SU-DHL-6 (cell line): ENCODE measurements around the gene SOSTDC1.

Source experiments
- H2AFZ ChIP-seq: fragments of 200-600 bp; sonication (generic); 2 replicates; pipeline ENCODE4 v1.6.1; 2014; ENCODE audit warnings: low read depth, mild to moderate bottlenecking, moderate library complexity, mixed read lengths, antibody characterized with exemption, low read length; ENCODE audit not compliant: severe bottlenecking
- H3F3A ChIP-seq: fragments of 200-600 bp; shearing (Covaris generic); 2 replicates; pipeline ENCODE4 v1.6.0; 2016; ENCODE audit warnings: antibody characterized with exemption, mild to moderate bottlenecking; ENCODE audit not compliant: insufficient read depth
- H3K27ac ChIP-seq: fragments of 200-600 bp; sonication (generic); 2 replicates; pipeline ENCODE4 v1.5.1; 2016; ENCODE audit warnings: low read depth, mild to moderate bottlenecking, low read length, moderate library complexity, mixed read lengths
- H3K27me3 ChIP-seq: fragments of 200-600 bp; sonication (generic), shearing (Covaris generic); 2 replicates; pipeline ENCODE4 v1.6.0; 2014; ENCODE audit warnings: mild to moderate bottlenecking, low read length
- H3K36me3 ChIP-seq: fragments of 200-600 bp; sonication (generic); 2 replicates; pipeline ENCODE4 v1.6.1; 2014; ENCODE audit warnings: mild to moderate bottlenecking, low read length, mixed read lengths
- H3K4me2 ChIP-seq: fragments of 300-600, 200-600 bp; shearing (Covaris generic), sonication (generic); 2 replicates; pipeline ENCODE4 v1.6.0; 2014; ENCODE audit warnings: low read length, low read depth, mild to moderate bottlenecking; ENCODE audit not compliant: poor library complexity, severe bottlenecking
- H3K4me3 ChIP-seq: fragments of 200-600 bp; sonication (generic); 2 replicates; pipeline ENCODE4 v1.5.1; 2014; ENCODE audit warnings: antibody characterized with exemption, low read length, mild to moderate bottlenecking, mixed read lengths; ENCODE audit not compliant: insufficient read depth, poor library complexity, severe bottlenecking
- H3K79me2 ChIP-seq: fragments of 200-600 bp; sonication (generic); 2 replicates; pipeline ENCODE4 v1.6.1; 2014; ENCODE audit warnings: mild to moderate bottlenecking, low read length, moderate library complexity; ENCODE audit not compliant: insufficient read depth
- H3K9ac ChIP-seq: fragments of 200-600 bp; sonication (generic); 2 replicates; pipeline ENCODE4 v1.7.0; 2014; ENCODE audit warnings: mild to moderate bottlenecking, low read length
- H3K9me2 ChIP-seq: fragments of 200-600 bp; sonication (generic); replicated peaks from 2 replicates; pipeline ENCODE4 v1.6.1; 2014; ENCODE audit warnings: low read length; ENCODE audit not compliant: insufficient read depth
- H3K9me3 ChIP-seq: fragments of 200-600 bp; sonication (generic); 2 replicates; pipeline ENCODE4 v1.6.1; 2014; ENCODE audit warnings: low read length, mixed read lengths; ENCODE audit not compliant: insufficient read depth
- H4K20me1 ChIP-seq: fragments of 200-600 bp; sonication (generic); 2 replicates; pipeline ENCODE4 v1.6.1; 2014; ENCODE audit warnings: low read depth, mild to moderate bottlenecking, antibody characterized with exemption, low read length, moderate library complexity, mixed read lengths
- EZH2phosphoT487 ChIP-seq: fragments of 200-600 bp; sonication (generic), shearing (Covaris generic); conservative IDR thresholded peaks from 2 replicates; pipeline ENCODE4 v1.6.1; 2018; ENCODE audit warnings: mild to moderate bottlenecking, antibody characterized with exemption, low read length, moderate library complexity, mixed read lengths
- TF ChIP-seq, protein P1 (sequence below): fragments of 200-600 bp; sonication (generic); IDR thresholded peaks from one replicate; pipeline ENCODE4 v1.5.1; 2017; ENCODE audit warnings: antibody characterized with exemption, mild to moderate bottlenecking, low read length, moderate library complexity; ENCODE audit not compliant: insufficient read depth, poor library complexity, severe bottlenecking

The SOSTDC1 gene

DNA sequence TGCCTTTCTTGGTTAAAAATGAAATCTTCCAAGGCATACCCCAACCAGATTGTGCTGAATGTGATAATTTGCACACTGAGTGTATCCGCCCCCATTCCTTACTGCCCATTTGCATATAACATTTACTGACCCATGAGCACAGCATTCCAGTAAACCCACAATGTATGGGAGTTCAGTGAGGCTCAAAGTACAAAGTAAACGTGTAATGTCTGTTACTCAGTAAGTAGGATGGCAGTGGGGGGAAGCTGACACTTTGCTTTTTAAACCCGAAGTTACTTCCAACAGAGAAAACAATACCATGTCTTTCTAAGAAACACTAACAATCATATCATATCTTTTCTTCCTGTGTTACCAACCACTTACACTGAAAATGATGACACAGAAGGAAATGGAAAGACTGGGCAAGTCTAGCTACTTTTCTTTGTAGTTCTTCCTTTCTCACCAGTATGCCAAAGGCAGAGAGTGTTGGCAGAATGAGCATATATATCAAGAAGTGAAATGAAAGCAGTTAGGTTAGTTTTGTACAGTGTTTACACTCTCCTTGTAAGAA lies 27.1 kb upstream of the SOSTDC1 start:
- TF ChIP-seq, protein P1, sequence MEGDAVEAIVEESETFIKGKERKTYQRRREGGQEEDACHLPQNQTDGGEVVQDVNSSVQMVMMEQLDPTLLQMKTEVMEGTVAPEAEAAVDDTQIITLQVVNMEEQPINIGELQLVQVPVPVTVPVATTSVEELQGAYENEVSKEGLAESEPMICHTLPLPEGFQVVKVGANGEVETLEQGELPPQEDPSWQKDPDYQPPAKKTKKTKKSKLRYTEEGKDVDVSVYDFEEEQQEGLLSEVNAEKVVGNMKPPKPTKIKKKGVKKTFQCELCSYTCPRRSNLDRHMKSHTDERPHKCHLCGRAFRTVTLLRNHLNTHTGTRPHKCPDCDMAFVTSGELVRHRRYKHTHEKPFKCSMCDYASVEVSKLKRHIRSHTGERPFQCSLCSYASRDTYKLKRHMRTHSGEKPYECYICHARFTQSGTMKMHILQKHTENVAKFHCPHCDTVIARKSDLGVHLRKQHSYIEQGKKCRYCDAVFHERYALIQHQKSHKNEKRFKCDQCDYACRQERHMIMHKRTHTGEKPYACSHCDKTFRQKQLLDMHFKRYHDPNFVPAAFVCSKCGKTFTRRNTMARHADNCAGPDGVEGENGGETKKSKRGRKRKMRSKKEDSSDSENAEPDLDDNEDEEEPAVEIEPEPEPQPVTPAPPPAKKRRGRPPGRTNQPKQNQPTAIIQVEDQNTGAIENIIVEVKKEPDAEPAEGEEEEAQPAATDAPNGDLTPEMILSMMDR: no peak
- TF ChIP-seq EZH2phosphoT487: no peak
- no peaks in the 10 kb centered on the region for H3K9me2 ChIP-seq
- H3K27ac ChIP-seq: no peak overlapping the region
- H3K9me3 ChIP-seq: no peaks in the 10 kb centered on the region
- H3K79me2 ChIP-seq: no peaks in the 10 kb centered on the region
- H3F3A ChIP-seq: no peaks in the 10 kb centered on the region
- H3K9ac ChIP-seq: no peak overlapping the region
- no peak overlapping the region for H3K4me3 ChIP-seq
- H4K20me1 ChIP-seq: no peaks in the 10 kb centered on the region
- H2AFZ ChIP-seq: no peak overlapping the region
- H3K36me3 ChIP-seq: no peaks in the 10 kb centered on the region
- H3K27me3 ChIP-seq: no peaks in the 10 kb centered on the region
- no peak overlapping the region for H3K4me2 ChIP-seq

DNA sequence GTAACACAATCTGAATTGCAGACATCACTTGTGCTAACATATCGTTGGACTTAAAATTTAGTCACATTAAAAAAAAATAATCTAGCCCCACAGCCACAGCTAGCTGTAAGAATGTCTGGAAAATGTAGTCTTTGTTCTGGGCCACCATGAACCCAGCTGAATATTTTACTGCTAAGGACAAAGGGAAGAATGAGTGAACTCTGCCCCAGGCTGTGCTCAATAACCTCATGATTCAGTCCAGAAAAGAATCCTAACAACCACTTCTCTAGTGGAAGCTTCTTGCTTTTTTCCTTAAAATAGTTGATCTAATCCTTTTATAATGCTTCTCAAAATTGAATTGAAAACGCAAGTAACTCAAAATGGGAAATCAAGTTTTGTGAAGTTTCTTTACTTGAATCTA lies 25.6 kb upstream of the SOSTDC1 start:
- no peak overlapping the region for H3K9ac ChIP-seq
- no peaks in the 10 kb centered on the region for H3K79me2 ChIP-seq
- no peaks in the 10 kb centered on the region for H3K36me3 ChIP-seq
- H3K27ac ChIP-seq: no peak overlapping the region
- H3K27me3 ChIP-seq: no peaks in the 10 kb centered on the region
- H4K20me1 ChIP-seq: no peaks in the 10 kb centered on the region
- H3F3A ChIP-seq: no peaks in the 10 kb centered on the region
- no peaks in the 10 kb centered on the region for H3K9me3 ChIP-seq
- TF ChIP-seq, protein P1: no peak
- no peak for TF ChIP-seq EZH2phosphoT487
- H3K4me2 ChIP-seq: no peak overlapping the region
- H3K9me2 ChIP-seq: no peaks in the 10 kb centered on the region
- H3K4me3 ChIP-seq: no peak overlapping the region
- H2AFZ ChIP-seq: no peak overlapping the region

DNA sequence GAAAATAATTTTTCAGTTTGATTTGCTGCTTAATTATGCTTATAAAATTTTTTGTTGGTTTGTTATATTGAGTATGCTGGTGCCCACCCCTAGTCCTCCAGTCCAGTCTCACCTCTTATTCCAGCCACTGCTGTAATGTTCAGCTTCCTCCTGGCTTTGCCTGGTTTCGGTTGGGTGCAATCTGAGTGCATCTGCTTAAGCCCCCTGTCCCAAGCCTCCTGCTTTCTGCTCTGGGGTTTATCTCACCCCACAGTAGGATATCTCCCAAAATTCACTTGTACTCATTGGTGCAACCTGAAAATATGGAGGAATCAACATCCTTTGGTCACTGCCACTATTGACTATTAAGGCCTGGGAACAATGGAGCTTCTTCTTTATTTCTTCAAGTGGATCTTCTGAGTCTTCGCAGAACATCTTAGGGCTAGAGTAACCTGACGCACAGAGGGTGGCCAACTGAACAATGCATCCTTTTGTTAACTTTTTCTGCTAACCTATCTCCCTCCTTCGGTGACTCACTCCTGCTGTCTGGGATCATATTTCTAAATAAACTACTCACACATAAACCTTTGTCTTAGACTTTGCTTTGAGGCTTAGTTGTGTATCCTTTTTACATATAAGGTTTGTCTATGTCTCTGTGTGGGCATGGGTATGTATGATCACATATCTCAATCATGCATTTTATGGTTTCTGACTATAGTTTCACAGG lies 19.1 kb upstream of the SOSTDC1 start:
- Histone ChIP-seq H3K9me2 (no peaks in the 10 kb centered on the region), H2AFZ (no peak overlapping the region), H3K27ac (no peak overlapping the region), H3K4me2 (no peak overlapping the region), H3K9ac (no peak overlapping the region), H3K36me3 (no peaks in the 10 kb centered on the region), H3K27me3 (no peaks in the 10 kb centered on the region), H3K9me3 (no peaks in the 10 kb centered on the region), H3F3A (no peaks in the 10 kb centered on the region), H3K4me3 (no peak overlapping the region), H4K20me1 (no peaks in the 10 kb centered on the region; the same call in 1 of the 2 replicates), H3K79me2 (no peaks in the 10 kb centered on the region)
- TF ChIP-seq, protein P1: no peak
- TF ChIP-seq EZH2phosphoT487: no peak
